HEK293 (cell line): Measurements from ENCODE around the gene NAV2.

Experiments used
- CTCF ChIA-PET: fragments of 350-600 bp; formaldehyde crosslinking; extraction: SDS; loops from one replicate; lab custom pipeline; 2021; ENCODE audit warnings: antibody characterized with exemption; lab: Yijun Ruan, JAX
- POLR2A ChIA-PET: fragments of 300-600 bp; formaldehyde crosslinking; extraction: SDS; loops from one replicate; lab custom pipeline; 2020; ENCODE audit warnings: antibody characterized with exemption, inconsistent platforms; lab: Yijun Ruan, JAX
- H3K27ac ChIP-seq: fragments of 200-500 bp; sonication (Bioruptor generic); 2 replicates; pipeline ENCODE4 v1.5.1; 2014; ENCODE audit warnings: low read depth, low read length, control low read depth, inconsistent platforms; ENCODE audit errors: extremely low read depth
- H3K36me3 ChIP-seq, 2 experiments: fragments of 200-500 bp in 1 of 2; sonication (Bioruptor generic) in 1 of 2; 1 replicate in 1 of 2; 2 replicates in 1 of 2; pipeline ENCODE4 v1.5.1; 2014 to 2017; ENCODE audit warnings: inconsistent platforms in 2 of 2, low read length in 2 of 2; ENCODE audit not compliant: control insufficient read depth in 2 of 2, insufficient read depth in 1 of 2
- H3K4me1 ChIP-seq: fragments of 200-500 bp; sonication (Bioruptor generic); 2 replicates; pipeline ENCODE4 v1.5.1; 2014; ENCODE audit warnings: mild to moderate bottlenecking, low read length, inconsistent platforms; ENCODE audit not compliant: control insufficient read depth, insufficient read depth
- H3K4me3 ChIP-seq: 2 replicates; pipeline ENCODE4 v1.5.1; 2011; ENCODE audit warnings: low read depth, mild to moderate bottlenecking, control low read depth, low read length, moderate library complexity
- H3K9me3 ChIP-seq: fragments of 200-500 bp; sonication (Bioruptor generic); 2 replicates; pipeline ENCODE4 v1.5.1; 2014; ENCODE audit warnings: low read depth, low read length, inconsistent platforms; ENCODE audit not compliant: control insufficient read depth, insufficient read depth
- BCL11B ChIP-seq: fragments of 450-650 bp; formaldehyde crosslinking; IDR thresholded peaks from 2 replicates; pipeline ENCODE4 v1.5.1; 2016; ENCODE audit warnings: low read depth, missing biosample characterization, missing genetic modification characterization
- GFI1B ChIP-seq: fragments of 450-650 bp; formaldehyde crosslinking; IDR thresholded peaks from 2 replicates; pipeline ENCODE4 v1.5.1; 2016; ENCODE audit warnings: missing biosample characterization, missing genetic modification characterization
- GLIS1 ChIP-seq: fragments of 450-650 bp; formaldehyde crosslinking; IDR thresholded peaks from 2 replicates; pipeline ENCODE4 v1.5.1; 2016; ENCODE audit warnings: missing biosample characterization, missing genetic modification characterization
- HIC1 ChIP-seq: fragments of 450-650 bp; formaldehyde crosslinking; IDR thresholded peaks from 2 replicates; pipeline ENCODE4 v1.5.1; 2016; ENCODE audit warnings: missing biosample characterization, missing genetic modification characterization
- KLF17 ChIP-seq: fragments of 450-650 bp; formaldehyde crosslinking; IDR thresholded peaks from 2 replicates; pipeline ENCODE4 v1.5.1; 2016; ENCODE audit warnings: missing biosample characterization, missing genetic modification characterization
- PRDM1 ChIP-seq: fragments of 450-650 bp; formaldehyde crosslinking; IDR thresholded peaks from 2 replicates; pipeline ENCODE4; 2016; ENCODE audit warnings: missing biosample characterization, missing genetic modification characterization
- PRDM2 ChIP-seq: fragments of 450-650 bp; formaldehyde crosslinking; IDR thresholded peaks from 2 replicates; pipeline ENCODE4 v1.5.1; 2016; ENCODE audit warnings: missing biosample characterization, missing genetic modification characterization, borderline replicate concordance
- REST ChIP-seq: fragments of 450-650 bp; formaldehyde crosslinking; IDR thresholded peaks from 2 replicates; pipeline ENCODE4 v1.5.1; 2016; ENCODE audit warnings: missing biosample characterization, missing genetic modification characterization
- SP7 ChIP-seq: fragments of 450-650 bp; formaldehyde crosslinking; IDR thresholded peaks from 2 replicates; pipeline ENCODE4 v1.5.1; 2016; ENCODE audit warnings: missing biosample characterization, missing genetic modification characterization
- TCF7L2 ChIP-seq: IDR thresholded peaks from 2 replicates; pipeline ENCODE4 v1.6.1; 2011; ENCODE audit warnings: low read depth, mild to moderate bottlenecking, inconsistent platforms, low read length, moderate library complexity, borderline replicate concordance
- ZBTB21 ChIP-seq: fragments of 450-650 bp; formaldehyde crosslinking; IDR thresholded peaks from 2 replicates; pipeline ENCODE4 v1.5.1; 2017; ENCODE audit warnings: missing biosample characterization, missing genetic modification characterization
- ZBTB48 ChIP-seq: fragments of 450-650 bp; formaldehyde crosslinking; IDR thresholded peaks from 2 replicates; pipeline ENCODE4 v1.5.1; 2016; ENCODE audit warnings: missing biosample characterization, missing genetic modification characterization
- ZBTB8A ChIP-seq: fragments of 450-650 bp; formaldehyde crosslinking; IDR thresholded peaks from 2 replicates; pipeline ENCODE4 v1.5.1; 2016; ENCODE audit warnings: missing biosample characterization, missing genetic modification characterization
- ZNF266 ChIP-seq: fragments of 450-650 bp; formaldehyde crosslinking; IDR thresholded peaks from 2 replicates; pipeline ENCODE4 v1.5.1; 2016; ENCODE audit warnings: missing biosample characterization, missing genetic modification characterization, low read depth
- ZNF366 ChIP-seq: fragments of 450-650 bp; formaldehyde crosslinking; conservative IDR thresholded peaks from 2 replicates; pipeline ENCODE4 v1.5.1; 2016; ENCODE audit warnings: missing biosample characterization, missing genetic modification characterization
- ZNF48 ChIP-seq: fragments of 450-650 bp; formaldehyde crosslinking; IDR thresholded peaks from 2 replicates; pipeline ENCODE4 v1.5.1; 2016; ENCODE audit warnings: missing biosample characterization, missing genetic modification characterization
- ZNF626 ChIP-seq: fragments of 450-650 bp; sonication (Bioruptor Pico); formaldehyde crosslinking; IDR thresholded peaks from 2 replicates; pipeline ENCODE4 v1.5.1; 2018; ENCODE audit warnings: missing biosample characterization, missing genetic modification characterization, inconsistent platforms
- ZNF768 ChIP-seq: fragments of 450-650 bp; formaldehyde crosslinking; IDR thresholded peaks from 2 replicates; pipeline ENCODE4 v1.5.1; 2018; ENCODE audit warnings: missing biosample characterization, mild to moderate bottlenecking, missing genetic modification characterization
- ZSCAN16 ChIP-seq: fragments of 450-650 bp; formaldehyde crosslinking; IDR thresholded peaks from 2 replicates; pipeline ENCODE4 v1.5.1; 2016; ENCODE audit warnings: missing biosample characterization, missing genetic modification characterization

NAV2 gene

GRCh38 chr11:19958204-19958603 is 245.6 kb downstream of the NAV2 start (continued):
- TF ChIP-seq HIC1 (tag by site-specific recombination) (no peak), ZBTB8A (tag by site-specific recombination) (no peak), ZNF366 (tag by site-specific recombination) (no peak), ZSCAN16 (tag by site-specific recombination) (no peak), PRDM2 (tag by site-specific recombination) (no peak), ZNF768 (no peak)

GRCh38 chr11:19959210-19959609 is 246.6 kb downstream of the NAV2 start:
- H3K27ac ChIP-seq: no peak overlapping the region
- CTCF ChIA-PET: interaction anchor here (0.5 to 0.7 kb wide), 2 partner anchors 54 to 83 kb away, joined by 3 read pairs; no protein-coding TSS in a partner anchor

More at GRCh38 chr11:19959210-19959609, 246.6 kb downstream of the NAV2 start:
- no peaks in the 10 kb centered on the region for H3K4me1 ChIP-seq
- H3K4me3 ChIP-seq: no peak overlapping the region
- POLR2A ChIA-PET: no interaction called here
- no peaks in the 10 kb centered on the region for H3K36me3 ChIP-seq
- no peaks in the 10 kb centered on the region for H3K9me3 ChIP-seq
- TF ChIP-seq ZBTB21: no peak
- TF ChIP-seq ZBTB48 (tag by site-specific recombination): no peak
- no peak for TF ChIP-seq PRDM1 (tag by site-specific recombination)
- no peak for TF ChIP-seq REST (tag by site-specific recombination)
- TF ChIP-seq KLF17 (tag by site-specific recombination): no peak
- TF ChIP-seq SP7: no peak
- no peak for TF ChIP-seq ZNF48 (tag by site-specific recombination)
- TF ChIP-seq TCF7L2: no peak
- no peak for TF ChIP-seq GLIS1 (tag by site-specific recombination)
- no peak for TF ChIP-seq ZNF626 (tag by site-specific recombination)
- no peak for TF ChIP-seq GFI1B (tag by site-specific recombination)
- TF ChIP-seq BCL11B (tag by site-specific recombination): no peak
- no peak for TF ChIP-seq ZNF266 (tag by site-specific recombination)
